ENCODE data around the gene MANEAL. TPM values are rescaled to one million over a fixed set of nuclear protein-coding genes. Genes with fewer than 3 reads are reported as not detected.

Gene MANEAL
- total and polyA plus RNA-seq, 2 donors (not counting 1 experiment from before 2014, with no cell fraction given): 3.1 to 6.6 TPM

GRCh38 chr1:37825506-37825905 is 31.9 kb downstream of the MANEAL start:
- Mint-ChIP-seq H3K27me3 (no peaks in the 10 kb centered on the region), H3K9me3 (ENCODE audit: insufficient read depth) (no peaks in the 10 kb centered on the region), H3K4me1 (peaks cover 9% of the 10 kb centered on the region), H3K4me3 (no peak overlapping the region), H3K27ac (no peak overlapping the region)
- intact Hi-C loops (cut with micrococcal nuclease): no loop called here
- DNase-seq: no peak
- Histone ChIP-seq H2AFZ (ENCODE audit: insufficient read depth, low read depth, low read length, poor library complexity, severe bottlenecking) (no peak overlapping the region), H3K27me3 (replicated peaks in 1 of 4; ENCODE audit: control extremely low read depth in 1 of 4, control insufficient read depth in 3 of 4, insufficient read depth in 4 of 4, low read length in 3 of 4) (no peaks in the 10 kb centered on the region), H3K27ac (ENCODE audit: low read length in 2 of 2) (no peak overlapping the region), H4K20me1 (ENCODE audit: control insufficient read depth, insufficient read depth, low read length, poor library complexity, severe bottlenecking) (no peaks in the 10 kb centered on the region), H3K9ac (ENCODE audit: low read length) (no peak overlapping the region), H3K4me2 (replicated peaks; ENCODE audit: low read depth, low read length, poor library complexity, severe bottlenecking) (no peak overlapping the region), H3K36me3 (replicated peaks in 1 of 2; ENCODE audit: control extremely low read depth in 1 of 2, control insufficient read depth in 1 of 2, extremely low read depth in 1 of 2, insufficient read depth in 2 of 2, low read length in 1 of 2) (peaks cover 5 to 49% of the 10 kb centered on the region in 2 experiments), H3K4me3 (ENCODE audit: control extremely low read depth in 1 of 5, extremely low read depth in 1 of 5, insufficient read depth in 1 of 5, low read depth in 2 of 5, low read length in 4 of 5) (no peak overlapping the region), H3K79me2 (ENCODE audit: control insufficient read depth, insufficient read depth, low read length) (no peaks in the 10 kb centered on the region), H3K4me1 (ENCODE audit: control insufficient read depth in 2 of 2, insufficient read depth in 2 of 2, low read length in 2 of 2) (no peaks in the 10 kb centered on the region), H3K9me3 (ENCODE audit: control extremely low read depth in 1 of 3, control insufficient read depth in 2 of 3, insufficient read depth in 1 of 3, low read length in 2 of 3) (no peaks in the 10 kb centered on the region)
- ChIA-PET CTCF (interaction anchor here (1.1 to 1.2 kb wide), 2 partner anchors 17 to 251 kb away, joined by 3 to 6 read pairs; partner anchors contain the start of genes C1orf122 and YRDC), POLR2A (interaction anchor here (0.6 kb wide), 1 partner anchor 165 kb away, joined by 5 read pairs; no protein-coding TSS in a partner anchor)
- WGBS (ENCODE audit: insufficient coverage): no CpG with 5 or more reads among the region's 2 CpGs
- ATAC-seq (ENCODE audit: low read depth): no peak
- TF ChIP-seq EZH2 (IDR thresholded peaks at IDR 0.05; ENCODE audit: borderline replicate concordance, insufficient read depth, low read depth, low read length, poor library complexity, severe bottlenecking) (no peak), CTCF (IDR thresholded peaks at IDR 0.05) (no peak)

DNA sequence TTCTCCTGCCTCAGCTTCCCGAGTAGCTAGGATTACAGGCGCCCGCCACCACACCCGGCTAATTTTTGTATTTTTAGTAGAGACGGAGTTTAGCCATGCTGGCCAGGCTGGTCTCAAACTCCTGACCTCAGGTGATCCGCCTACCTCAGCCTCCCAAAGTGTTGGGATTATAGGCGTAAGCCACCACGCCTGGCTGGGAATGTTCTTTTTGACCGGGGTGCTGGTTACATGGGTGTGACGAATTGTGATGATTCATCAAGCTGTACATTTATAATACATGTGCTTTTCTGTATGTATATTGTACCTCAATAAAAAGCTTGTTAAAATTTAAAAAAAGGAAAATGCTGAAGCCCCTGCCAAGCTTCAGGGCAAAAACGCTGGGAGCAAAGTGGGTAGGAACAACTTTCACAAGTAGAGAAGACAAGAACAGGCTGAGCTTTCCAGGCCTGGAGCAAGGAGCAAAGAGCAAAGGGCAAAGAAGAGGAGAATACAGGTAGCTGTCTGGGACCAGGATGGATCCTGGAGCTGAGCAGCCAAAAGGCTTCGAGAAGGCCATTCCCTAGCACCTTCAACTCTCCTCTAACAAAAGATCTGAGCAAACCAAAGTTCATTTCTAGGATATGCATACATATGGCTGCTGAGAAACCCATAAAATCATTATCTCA is 34.9 kb downstream of the MANEAL start:
- no peak overlapping the region for H3K4me2 ChIP-seq (replicated peaks; ENCODE audit: low read depth, low read length, poor library complexity, severe bottlenecking)
- no peak overlapping the region for H3K27ac ChIP-seq (ENCODE audit: low read length in 2 of 2)
- Mint-ChIP-seq H3K4me3 (no peak overlapping the region), H3K4me1 (peaks cover 8% of the 10 kb centered on the region), H3K9me3 (ENCODE audit: insufficient read depth) (no peaks in the 10 kb centered on the region), H3K27ac (no peak overlapping the region), H3K27me3 (no peaks in the 10 kb centered on the region)
- H2AFZ ChIP-seq (ENCODE audit: insufficient read depth, low read depth, low read length, poor library complexity, severe bottlenecking): no peak overlapping the region
- intact Hi-C loops (cut with micrococcal nuclease): no loop called here
- H4K20me1 ChIP-seq (ENCODE audit: control insufficient read depth, insufficient read depth, low read length, poor library complexity, severe bottlenecking): no peaks in the 10 kb centered on the region
- no peaks in the 10 kb centered on the region for H3K27me3 ChIP-seq (replicated peaks in 1 of 4; ENCODE audit: control extremely low read depth in 1 of 4, control insufficient read depth in 3 of 4, insufficient read depth in 4 of 4, low read length in 3 of 4)
- 100% methylated on average over 2 of the region's 12 CpGs for WGBS (ENCODE audit: insufficient coverage)
- no peak overlapping the region for H3K4me3 ChIP-seq (ENCODE audit: control extremely low read depth in 1 of 5, extremely low read depth in 1 of 5, insufficient read depth in 1 of 5, low read depth in 2 of 5, low read length in 4 of 5)
- TF ChIP-seq EZH2 (IDR thresholded peaks at IDR 0.05; ENCODE audit: borderline replicate concordance, insufficient read depth, low read depth, low read length, poor library complexity, severe bottlenecking) (no peak), CTCF (IDR thresholded peaks at IDR 0.05) (no peak)
- no peaks in the 10 kb centered on the region for H3K79me2 ChIP-seq (ENCODE audit: control insufficient read depth, insufficient read depth, low read length)
- H3K36me3 ChIP-seq (replicated peaks in 1 of 2; ENCODE audit: control extremely low read depth in 1 of 2, control insufficient read depth in 1 of 2, extremely low read depth in 1 of 2, insufficient read depth in 2 of 2, low read length in 1 of 2): peaks cover 5 to 47% of the 10 kb centered on the region in 2 experiments
- ChIA-PET POLR2A (no interaction called here), CTCF (interaction anchor here (0.8 kb wide), 1 partner anchor 12 kb away, joined by 3 read pairs; no protein-coding TSS in a partner anchor)
- no peak overlapping the region for H3K9ac ChIP-seq (ENCODE audit: low read length)
- no peaks in the 10 kb centered on the region for H3K4me1 ChIP-seq (ENCODE audit: control insufficient read depth in 2 of 2, insufficient read depth in 2 of 2, low read length in 2 of 2)
- no peaks in the 10 kb centered on the region for H3K9me3 ChIP-seq (ENCODE audit: control extremely low read depth in 1 of 3, control insufficient read depth in 2 of 3, insufficient read depth in 1 of 3, low read length in 2 of 3)
- no peak for DNase-seq
- no peak for ATAC-seq (ENCODE audit: low read depth)
